GM12892 (cell line): ENCODE results near the gene ASCC2.

ENCODE experiments used
- POLR2A ChIP-seq: IDR thresholded peaks from 2 replicates; pipeline ENCODE4 v1.6.1; 2011; ENCODE audit warnings: low read depth, low read length, control low read depth
- POLR2AphosphoS5 ChIP-seq: IDR thresholded peaks from 2 replicates; pipeline ENCODE4 v1.6.1; 2011; ENCODE audit warnings: low read depth, low read length, control low read depth
- TAF1 ChIP-seq: IDR thresholded peaks from 2 replicates; pipeline ENCODE4 v1.6.1; 2011; ENCODE audit warnings: low read depth, mild to moderate bottlenecking, control low read depth, low read length, borderline replicate concordance

- TF ChIP-seq POLR2A (no peak), POLR2AphosphoS5 (no peak), TAF1 (no peak)
Measured at GRCh38 chr22:29854432-29854831, 16.4 kb upstream of the ASCC2 start.
